ENCODE measurements around the gene KDM4D. TPM values are rescaled to one million over a fixed set of nuclear protein-coding genes. Genes with fewer than 3 reads are reported as not detected.
"Not testable (repeated sequence)": the region's sequence is repeated elsewhere in the genome, so short reads cannot be mapped to it uniquely, and the experiment has no call there.

KDM4D gene
- total and polyA plus RNA-seq, 7 experiments from 2014 or later: 0.32 to 0.70 (median 0.66) TPM

- no peaks in the 10 kb centered on the region for H3K27me3 ChIP-seq (ENCODE audit: control insufficient read depth in 2 of 2, insufficient read depth in 2 of 2, low read length in 2 of 2)
- DNase-seq (no peak), ATAC-seq (no peak)
- H3K9me3 Mint-ChIP-seq: peaks cover 0 to 3% (median 0%) of the 10 kb centered on the region in 11 donors
- H3K4me3 ChIP-seq (ENCODE audit: low read length): no peak overlapping the region
- no peaks in the 10 kb centered on the region for H3K9me3 ChIP-seq (ENCODE audit: control insufficient read depth in 2 of 3, low read length in 3 of 3)
- intact Hi-C loops (cut with micrococcal nuclease): no loop called here
- no peaks in the 10 kb centered on the region for H3K4me1 ChIP-seq (ENCODE audit: control insufficient read depth in 2 of 2, insufficient read depth in 2 of 2, low read length in 2 of 2)
- ChIA-PET CTCF (no interaction called here), POLR2A (no interaction called here)
- no peaks in the 10 kb centered on the region for H3K4me1 Mint-ChIP-seq
- H3K27ac Mint-ChIP-seq: no peak overlapping the region
- H3K4me3 Mint-ChIP-seq: no peak overlapping the region
- no peaks in the 10 kb centered on the region for H3K36me3 ChIP-seq (ENCODE audit: control insufficient read depth in 2 of 3, insufficient read depth in 3 of 3, low read length in 3 of 3)
- no peak overlapping the region for H3K27ac ChIP-seq (ENCODE audit: low read depth, low read length)
- no peaks in the 10 kb centered on the region for H3K36me3 Mint-ChIP-seq
- peaks cover 13 to 39% (median 20%) of the 10 kb centered on the region in 5 donors for H3K27me3 Mint-ChIP-seq
These were observed 37.9 kb downstream of the KDM4D start for GRCh38 chr11:95011376-95011775.

GRCh38 chr11:95014184-95014821 lies 40.8 kb downstream of the KDM4D start:
- ATAC-seq: no peak
- intact Hi-C loops (cut with micrococcal nuclease): no loop called here
- POLR2A ChIA-PET: no interaction called here
- Mint-ChIP-seq H3K9me3 (no peaks in the 10 kb centered on the region), H3K27me3 (peaks cover 14 to 20% (median 17%) of the 10 kb centered on the region in 5 donors), H3K4me3 (no peak overlapping the region), H3K36me3 (no peaks in the 10 kb centered on the region), H3K4me1 (no peaks in the 10 kb centered on the region), H3K27ac (no peak overlapping the region)
- no peaks in the 10 kb centered on the region for H3K27me3 ChIP-seq (ENCODE audit: control insufficient read depth in 2 of 2, insufficient read depth in 2 of 2, low read length in 2 of 2)
- CTCF ChIA-PET: no interaction called here
- no peak for DNase-seq
- no peaks in the 10 kb centered on the region for H3K36me3 ChIP-seq (ENCODE audit: control insufficient read depth in 2 of 3, insufficient read depth in 3 of 3, low read length in 3 of 3)
- H3K4me1 ChIP-seq (ENCODE audit: control insufficient read depth in 2 of 2, insufficient read depth in 2 of 2, low read length in 2 of 2): no peaks in the 10 kb centered on the region
- H3K4me3 ChIP-seq (ENCODE audit: low read length): no peak overlapping the region
- H3K27ac ChIP-seq (ENCODE audit: low read depth, low read length): no peak overlapping the region
- no peaks in the 10 kb centered on the region for H3K9me3 ChIP-seq (ENCODE audit: control insufficient read depth in 2 of 3, low read length in 3 of 3)

GRCh38 chr11:95016139-95016538 lies 42.6 kb downstream of the KDM4D start:
- ChIA-PET POLR2A (interaction anchor here (0.5 kb wide), 1 partner anchor 11 kb away, joined by 3 read pairs; no protein-coding TSS in a partner anchor), CTCF (interaction anchor here (0.6 kb wide), 1 partner anchor 324 kb away, joined by 3 read pairs; no protein-coding TSS in a partner anchor)
- Histone ChIP-seq H3K36me3 (ENCODE audit: control insufficient read depth in 2 of 3, insufficient read depth in 3 of 3, low read length in 3 of 3) (no peaks in the 10 kb centered on the region), H3K27ac (ENCODE audit: low read depth, low read length) (no peak overlapping the region), H3K4me3 (ENCODE audit: low read length) (no peak overlapping the region), H3K27me3 (ENCODE audit: control insufficient read depth in 2 of 2, insufficient read depth in 2 of 2, low read length in 2 of 2) (no peaks in the 10 kb centered on the region), H3K9me3 (ENCODE audit: control insufficient read depth in 2 of 3, low read length in 3 of 3) (no peaks in the 10 kb centered on the region), H3K4me1 (ENCODE audit: control insufficient read depth in 2 of 2, insufficient read depth in 2 of 2, low read length in 2 of 2) (no peaks in the 10 kb centered on the region)
- Mint-ChIP-seq H3K27me3 (peaks cover 2 to 20% (median 10%) of the 10 kb centered on the region in 5 donors), H3K4me3 (no peak overlapping the region), H3K9me3 (no peaks in the 10 kb centered on the region), H3K27ac (no peak overlapping the region), H3K4me1 (no peaks in the 10 kb centered on the region), H3K36me3 (no peaks in the 10 kb centered on the region)
- intact Hi-C loops (cut with micrococcal nuclease): no loop called here
- ATAC-seq (no peak), DNase-seq (no peak)

GRCh38 chr11:95021468-95021867 lies 48.0 kb downstream of the KDM4D start:
- CTCF ChIA-PET; H3K9me3 Mint-ChIP-seq; H3K36me3 ChIP-seq (ENCODE audit: control insufficient read depth in 2 of 3, insufficient read depth in 3 of 3, low read length in 3 of 3); DNase-seq; H3K4me3 ChIP-seq (ENCODE audit: low read length); ATAC-seq; POLR2A ChIA-PET; H3K27ac ChIP-seq (ENCODE audit: low read depth, low read length); H3K27me3 Mint-ChIP-seq; H3K27ac Mint-ChIP-seq; intact Hi-C loops (cut with micrococcal nuclease); H3K4me3 Mint-ChIP-seq; H3K36me3 Mint-ChIP-seq; H3K9me3 ChIP-seq (ENCODE audit: control insufficient read depth in 2 of 3, low read length in 3 of 3); H3K27me3 ChIP-seq (ENCODE audit: control insufficient read depth in 2 of 2, insufficient read depth in 2 of 2, low read length in 2 of 2); H3K4me1 ChIP-seq (ENCODE audit: control insufficient read depth in 2 of 2, insufficient read depth in 2 of 2, low read length in 2 of 2); H3K4me1 Mint-ChIP-seq: not testable (repeated sequence)

- Histone ChIP-seq H3K36me3 (ENCODE audit: control insufficient read depth in 2 of 3, insufficient read depth in 3 of 3, low read length in 3 of 3) (no peaks in the 10 kb centered on the region), H3K9me3 (ENCODE audit: control insufficient read depth in 2 of 3, low read length in 3 of 3) (no peaks in the 10 kb centered on the region), H3K27ac (ENCODE audit: low read depth, low read length) (no peak within 1 kb of the TSS), H3K27me3 (ENCODE audit: control insufficient read depth in 2 of 2, insufficient read depth in 2 of 2, low read length in 2 of 2) (no peaks in the 10 kb centered on the region), H3K4me1 (ENCODE audit: control insufficient read depth in 2 of 2, insufficient read depth in 2 of 2, low read length in 2 of 2) (no peaks in the 10 kb centered on the region), H3K4me3 (ENCODE audit: low read length) (no peak within 1 kb of the TSS)
- intact Hi-C loops (cut with micrococcal nuclease): no loop called here
- Mint-ChIP-seq H3K9me3 (no peaks in the 10 kb centered on the region), H3K27me3 (no peaks in the 10 kb centered on the region), H3K4me1 (no peaks in the 10 kb centered on the region), H3K36me3 (no peaks in the 10 kb centered on the region), H3K4me3 (no peak within 1 kb of the TSS), H3K27ac (no peak within 1 kb of the TSS)
- DNase-seq (no peak), ATAC-seq (no peak)
- ChIA-PET POLR2A (no interaction called here), CTCF (no interaction called here)
These were observed 51.4 kb downstream of the KDM4D start, which contains the start of gene KDM4E for GRCh38 chr11:95024958-95025357. TSS of gene KDM4E (plus strand) at chr11:95025258. CDS start at chr11:95025558, 300 bp downstream.

- ATAC-seq; H3K4me1 ChIP-seq (ENCODE audit: control insufficient read depth in 2 of 2, insufficient read depth in 2 of 2, low read length in 2 of 2); H3K9me3 ChIP-seq (ENCODE audit: control insufficient read depth in 2 of 3, low read length in 3 of 3); H3K27ac Mint-ChIP-seq; DNase-seq; CTCF ChIA-PET; H3K4me3 ChIP-seq (ENCODE audit: low read length); H3K9me3 Mint-ChIP-seq; H3K4me3 Mint-ChIP-seq; H3K27ac ChIP-seq (ENCODE audit: low read depth, low read length); intact Hi-C loops (cut with micrococcal nuclease); H3K27me3 Mint-ChIP-seq; H3K36me3 ChIP-seq (ENCODE audit: control insufficient read depth in 2 of 3, insufficient read depth in 3 of 3, low read length in 3 of 3); H3K36me3 Mint-ChIP-seq; H3K4me1 Mint-ChIP-seq; POLR2A ChIA-PET; H3K27me3 ChIP-seq (ENCODE audit: control insufficient read depth in 2 of 2, insufficient read depth in 2 of 2, low read length in 2 of 2): not testable (repeated sequence)
These were observed 52.1 kb downstream of the KDM4D start for GRCh38 chr11:95025594-95025993.

- CTCF ChIA-PET: no interaction called here
- Histone ChIP-seq H3K4me3 (ENCODE audit: low read length) (no peak overlapping the region), H3K27ac (ENCODE audit: low read depth, low read length) (no peak overlapping the region), H3K27me3 (ENCODE audit: control insufficient read depth in 2 of 2, insufficient read depth in 2 of 2, low read length in 2 of 2) (no peaks in the 10 kb centered on the region), H3K36me3 (ENCODE audit: control insufficient read depth in 2 of 3, insufficient read depth in 3 of 3, low read length in 3 of 3) (no peaks in the 10 kb centered on the region), H3K9me3 (ENCODE audit: control insufficient read depth in 2 of 3, low read length in 3 of 3) (no peaks in the 10 kb centered on the region), H3K4me1 (ENCODE audit: control insufficient read depth in 2 of 2, insufficient read depth in 2 of 2, low read length in 2 of 2) (no peaks in the 10 kb centered on the region)
- intact Hi-C loops (cut with micrococcal nuclease): no loop called here
- Mint-ChIP-seq H3K27ac (no peak overlapping the region), H3K36me3 (no peaks in the 10 kb centered on the region), H3K27me3 (peaks cover 0 to 3% (median 2%) of the 10 kb centered on the region in 5 donors), H3K9me3 (no peaks in the 10 kb centered on the region), H3K4me3 (no peak overlapping the region), H3K4me1 (no peaks in the 10 kb centered on the region)
- POLR2A ChIA-PET: no interaction called here
- DNase-seq (no peak), ATAC-seq (no peak)
These were observed 54.8 kb downstream of the KDM4D start for GRCh38 chr11:95028357-95028756.

Data from naive thymus-derived CD4-positive, alpha-beta T cell (primary cell).